HCT116 (cell line): ENCODE results near the gene ERVFRD-1. TPM values are rescaled to one million over a fixed set of nuclear protein-coding genes. Genes with fewer than 3 reads are reported as not detected.

Source experiments
- ATAC-seq: fragments of 200-7000 bp; cut with Tn5 transposase; 2 replicates; pipeline ENCODE4 v1.9.1; 2020; ENCODE audit warnings: mild to moderate bottlenecking, moderate library complexity
- BruUV-seq: library from RNA; stranded (reverse); fragments of 400-500 nt; replicated peaks from 2 replicates; lab custom pipeline; 2021; lab: Mats Ljungman, UMichigan
- CTCF ChIA-PET: fragments of 300-600 bp; sonication (Branson Sonifier 250); formaldehyde crosslinking; loops from one replicate; lab custom pipeline; 2021; ENCODE audit warnings: antibody characterized with exemption; lab: Charles Lee
- POLR2A ChIA-PET: fragments of 300-600, 350-600 bp; sonication (Branson Sonifier 250); formaldehyde crosslinking; loops from one replicate; lab custom pipeline; 2021; ENCODE audit warnings: antibody characterized with exemption; lab: Charles Lee
- RAD21 ChIA-PET, 2 experiments: fragments of 300-600 bp; sonication (Branson Sonifier 250); formaldehyde crosslinking; loops; one replicate each; lab custom pipeline; 2023; ENCODE audit warnings: low total read pairs in 2 of 2; ENCODE audit not compliant: uncharacterized antibody in 2 of 2, unreplicated experiment in 2 of 2, low non-redundant PET in 1 of 2; lab: Charles Lee
- DNase-seq: peaks from one replicate; pipeline ENCODE4 v3.0.0-alpha.2; 2010; ENCODE audit warnings: low read depth, low spot score
- H2AFZ ChIP-seq: fragments of 200-600 bp; shearing (Covaris generic), sonication (generic); 2 replicates; pipeline ENCODE4 v1.6.1; 2017; ENCODE audit warnings: low read depth, mixed run types, mixed read lengths, antibody characterized with exemption, low read length; ENCODE audit not compliant: poor library complexity, severe bottlenecking
- H3K27ac ChIP-seq: 2 replicates; pipeline ENCODE4 v1.5.1; 2012; ENCODE audit warnings: low read depth, low read length
- H3K27me3 ChIP-seq: fragments of 200-600 bp; sonication (generic); 2 replicates; pipeline ENCODE4 v1.6.1; 2016; ENCODE audit warnings: mixed run types, low read length, mixed read lengths; ENCODE audit not compliant: insufficient read depth
- H3K36me3 ChIP-seq, 2 experiments: fragments of 200-500 bp in 1 of 2; fragments of 200-600 bp in 1 of 2; sonication (Bioruptor generic) in 1 of 2; sonication (generic) in 1 of 2; 2 replicates each; pipeline versions ENCODE4 v1.5.1 to v1.6.1; 2014 to 2016; ENCODE audit warnings: low read length in 2 of 2, inconsistent platforms in 1 of 2, mixed read lengths in 1 of 2, mixed run types in 1 of 2; ENCODE audit not compliant: insufficient read depth in 2 of 2, control insufficient read depth in 1 of 2
- H3K4me1 ChIP-seq, 2 experiments: fragments of 200-600 bp in 1 of 2; sonication (generic) in 1 of 2; 2 replicates each; pipeline versions ENCODE4 v1.5.1 to v1.6.1; 2012 to 2017; ENCODE audit warnings: low read length in 2 of 2, inconsistent platforms in 1 of 2, mild to moderate bottlenecking in 1 of 2, mixed read lengths in 1 of 2, mixed run types in 1 of 2, moderate library complexity in 1 of 2; ENCODE audit not compliant: insufficient read depth in 2 of 2, control insufficient read depth in 1 of 2
- H3K4me2 ChIP-seq: fragments of 200-600 bp; sonication (generic); 2 replicates; pipeline ENCODE4 v1.6.1; 2017; ENCODE audit warnings: mixed run types, low read length, mixed read lengths
- H3K4me3 ChIP-seq, 2 experiments: fragments of 200-600 bp in 1 of 2; sonication (generic) in 1 of 2; replicated peaks in 1 of 2; 2 replicates each; pipeline ENCODE4 v1.5.1; 2011 to 2016; ENCODE audit warnings: low read length in 2 of 2, control low read depth in 1 of 2, low read depth in 1 of 2, mild to moderate bottlenecking in 1 of 2, mixed read lengths in 1 of 2, mixed run types in 1 of 2
- H3K79me2 ChIP-seq: fragments of 200-600 bp; sonication (generic); 2 replicates; pipeline ENCODE4 v1.6.1; 2017; ENCODE audit warnings: mild to moderate bottlenecking, mixed run types, low read length, moderate library complexity, mixed read lengths; ENCODE audit not compliant: insufficient read depth
- H3K9ac ChIP-seq: fragments of 200-600 bp; sonication (generic); 2 replicates; pipeline ENCODE4 v1.6.1; 2016; ENCODE audit warnings: low read length, mixed read lengths
- H3K9me2 ChIP-seq: fragments of 200-600 bp; sonication (generic), shearing (Covaris generic); 2 replicates; pipeline ENCODE4 v1.6.1; 2017; ENCODE audit warnings: mixed run types, mild to moderate bottlenecking, moderate library complexity; ENCODE audit not compliant: insufficient read depth
- H3K9me3 ChIP-seq, 2 experiments: fragments of 200-500 bp in 1 of 2; fragments of 200-600 bp in 1 of 2; sonication (Bioruptor generic) in 1 of 2; sonication (generic) in 1 of 2; 2 replicates each; pipeline ENCODE4 v1.6.1; 2014 to 2017; ENCODE audit warnings: low read length in 2 of 2, mixed read lengths in 2 of 2, inconsistent platforms in 1 of 2, low read depth in 1 of 2, mild to moderate bottlenecking in 1 of 2, mixed run types in 1 of 2, moderate library complexity in 1 of 2; ENCODE audit not compliant: control insufficient read depth in 1 of 2, insufficient read depth in 1 of 2
- H4K20me1 ChIP-seq: fragments of 200-600 bp; sonication (generic), shearing (Covaris generic); 2 replicates; pipeline ENCODE4 v1.6.1; 2017; ENCODE audit warnings: mixed run types, mild to moderate bottlenecking, moderate library complexity; ENCODE audit not compliant: insufficient read depth
- CBX3 ChIP-seq: IDR thresholded peaks from 2 replicates; pipeline ENCODE4 v1.6.1; 2012; ENCODE audit warnings: low read depth
- CEBPB ChIP-seq: IDR thresholded peaks from 2 replicates; pipeline ENCODE4 v1.6.1; 2012; ENCODE audit warnings: low read depth
- EGR1 ChIP-seq: IDR thresholded peaks from 2 replicates; pipeline ENCODE4 v1.6.1; 2012; ENCODE audit warnings: low read depth
- EZH2phosphoT487 ChIP-seq: fragments of 200-600 bp; IDR thresholded peaks from 2 replicates; pipeline ENCODE4 v1.6.1; 2018; ENCODE audit warnings: antibody characterized with exemption, borderline replicate concordance
- FOSL1 ChIP-seq: IDR thresholded peaks from 2 replicates; pipeline ENCODE4 v1.6.1; 2012; ENCODE audit warnings: low read depth
- JUND ChIP-seq: IDR thresholded peaks from 2 replicates; pipeline ENCODE4 v1.6.1; 2012
- POLR2A ChIP-seq: IDR thresholded peaks from 2 replicates; pipeline ENCODE4 v1.7.0; 2011; ENCODE audit warnings: borderline replicate concordance; ENCODE audit not compliant: insufficient read depth, insufficient read length; ENCODE audit errors: extremely low read depth
- POLR2AphosphoS5 ChIP-seq: IDR thresholded peaks from 2 replicates; pipeline ENCODE4 v1.6.1; 2011; ENCODE audit warnings: mild to moderate bottlenecking, low read depth, low read length, moderate library complexity
- RAD21 ChIP-seq: IDR thresholded peaks from 2 replicates; pipeline ENCODE4 v1.6.1; 2012; ENCODE audit warnings: low read depth, mild to moderate bottlenecking
- SP1 ChIP-seq: IDR thresholded peaks from 2 replicates; pipeline ENCODE4 v1.6.1; 2012; ENCODE audit warnings: low read depth
- SRF ChIP-seq: IDR thresholded peaks from 2 replicates; pipeline ENCODE4 v1.6.1; 2012; ENCODE audit warnings: low read depth
- YY1 ChIP-seq: IDR thresholded peaks from 2 replicates; pipeline ENCODE4 v1.6.1; 2011; ENCODE audit warnings: low read length, low read depth, moderate library complexity, mild to moderate bottlenecking; ENCODE audit not compliant: insufficient replicate concordance; ENCODE audit errors: extremely low read depth
- ZFX ChIP-seq: fragments of 450-650 bp; IDR thresholded peaks from 2 replicates; pipeline ENCODE4 v1.6.1; 2017
- ZNF274 ChIP-seq: fragments of 200-500 bp; sonication (Bioruptor generic); IDR thresholded peaks from 2 replicates; pipeline ENCODE4 v1.6.1; 2014; ENCODE audit warnings: mild to moderate bottlenecking, low read depth, low read length, inconsistent platforms
- intact Hi-C: fragments of 100-400 bp; cut with micrococcal nuclease; formaldehyde crosslinking; loops from 2 replicates; pipeline ENCODE4 v1.10.0; 2022
- total RNA-seq: library from RNA; stranded (reverse); gene quantifications from one replicate; pipeline ENCODE4 v1.2.1, GENCODE V29; 2021; ENCODE audit not compliant: unreplicated experiment
- TF ChIP-seq, protein P1 (sequence below): IDR thresholded peaks from 2 replicates; pipeline ENCODE4 v1.6.1; 2011; ENCODE audit warnings: mild to moderate bottlenecking, low read length, moderate library complexity; ENCODE audit not compliant: insufficient replicate concordance; ENCODE audit errors: extremely low read depth
- TF ChIP-seq, protein P2 (sequence below), 3 experiments: fragments of 200-600 bp in 1 of 3; sonication (generic) in 1 of 3; IDR thresholded peaks in 2 of 3; conservative IDR thresholded peaks in 1 of 3; 2 replicates each; pipeline ENCODE4 v1.5.1; 2012 to 2017; ENCODE audit warnings: low read depth in 2 of 3, low read length in 2 of 3, antibody characterized with exemption in 1 of 3, borderline replicate concordance in 1 of 3, control low read depth in 1 of 3, mild to moderate bottlenecking in 1 of 3, mixed read lengths in 1 of 3, mixed run types in 1 of 3, moderate library complexity in 1 of 3; ENCODE audit not compliant: insufficient read depth in 1 of 3

ERVFRD-1 gene
- total RNA-seq, 1 experiment from 2014 or later: not detected

DNA sequence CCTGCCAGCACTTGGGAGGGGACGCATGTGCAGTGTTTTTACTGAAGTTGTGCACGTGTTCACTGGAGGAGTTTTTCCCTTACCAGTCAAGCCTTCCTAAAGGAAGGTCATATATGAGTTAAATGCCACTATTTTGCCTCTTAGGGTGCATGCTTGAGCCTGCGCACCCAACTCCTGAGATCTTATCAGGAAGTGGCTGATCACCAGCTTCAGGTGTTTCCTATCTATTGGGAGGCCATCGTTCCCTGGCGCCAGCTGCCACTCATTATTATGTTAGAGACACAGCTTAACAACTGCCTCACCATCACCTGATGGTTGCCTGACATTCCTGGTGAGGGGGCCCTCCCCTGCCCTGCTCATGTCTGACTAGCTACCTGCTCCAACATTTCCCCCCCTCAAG is 8.5 kb downstream of the ERVFRD-1 start:
- no peak overlapping the region for H3K9ac ChIP-seq
- H3K9me2 ChIP-seq: no peaks in the 10 kb centered on the region
- POLR2A ChIA-PET: no interaction called here
- H3K4me3 ChIP-seq: no peak overlapping the region
- H3K27ac ChIP-seq: no peak overlapping the region
- H3K9me3 ChIP-seq: no peaks in the 10 kb centered on the region
- ATAC-seq: no peak
- intact Hi-C loops: no loop called here
- no peak overlapping the region for H2AFZ ChIP-seq
- H3K4me2 ChIP-seq: no peak overlapping the region
- TF ChIP-seq ZNF274: no peak
- no peak for TF ChIP-seq YY1
- no peak for TF ChIP-seq CEBPB
- TF ChIP-seq ZFX: no peak
- TF ChIP-seq, protein P1, sequence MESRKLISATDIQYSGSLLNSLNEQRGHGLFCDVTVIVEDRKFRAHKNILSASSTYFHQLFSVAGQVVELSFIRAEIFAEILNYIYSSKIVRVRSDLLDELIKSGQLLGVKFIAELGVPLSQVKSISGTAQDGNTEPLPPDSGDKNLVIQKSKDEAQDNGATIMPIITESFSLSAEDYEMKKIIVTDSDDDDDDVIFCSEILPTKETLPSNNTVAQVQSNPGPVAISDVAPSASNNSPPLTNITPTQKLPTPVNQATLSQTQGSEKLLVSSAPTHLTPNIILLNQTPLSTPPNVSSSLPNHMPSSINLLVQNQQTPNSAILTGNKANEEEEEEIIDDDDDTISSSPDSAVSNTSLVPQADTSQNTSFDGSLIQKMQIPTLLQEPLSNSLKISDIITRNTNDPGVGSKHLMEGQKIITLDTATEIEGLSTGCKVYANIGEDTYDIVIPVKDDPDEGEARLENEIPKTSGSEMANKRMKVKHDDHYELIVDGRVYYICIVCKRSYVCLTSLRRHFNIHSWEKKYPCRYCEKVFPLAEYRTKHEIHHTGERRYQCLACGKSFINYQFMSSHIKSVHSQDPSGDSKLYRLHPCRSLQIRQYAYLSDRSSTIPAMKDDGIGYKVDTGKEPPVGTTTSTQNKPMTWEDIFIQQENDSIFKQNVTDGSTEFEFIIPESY: no peak
- TF ChIP-seq, protein P2, sequence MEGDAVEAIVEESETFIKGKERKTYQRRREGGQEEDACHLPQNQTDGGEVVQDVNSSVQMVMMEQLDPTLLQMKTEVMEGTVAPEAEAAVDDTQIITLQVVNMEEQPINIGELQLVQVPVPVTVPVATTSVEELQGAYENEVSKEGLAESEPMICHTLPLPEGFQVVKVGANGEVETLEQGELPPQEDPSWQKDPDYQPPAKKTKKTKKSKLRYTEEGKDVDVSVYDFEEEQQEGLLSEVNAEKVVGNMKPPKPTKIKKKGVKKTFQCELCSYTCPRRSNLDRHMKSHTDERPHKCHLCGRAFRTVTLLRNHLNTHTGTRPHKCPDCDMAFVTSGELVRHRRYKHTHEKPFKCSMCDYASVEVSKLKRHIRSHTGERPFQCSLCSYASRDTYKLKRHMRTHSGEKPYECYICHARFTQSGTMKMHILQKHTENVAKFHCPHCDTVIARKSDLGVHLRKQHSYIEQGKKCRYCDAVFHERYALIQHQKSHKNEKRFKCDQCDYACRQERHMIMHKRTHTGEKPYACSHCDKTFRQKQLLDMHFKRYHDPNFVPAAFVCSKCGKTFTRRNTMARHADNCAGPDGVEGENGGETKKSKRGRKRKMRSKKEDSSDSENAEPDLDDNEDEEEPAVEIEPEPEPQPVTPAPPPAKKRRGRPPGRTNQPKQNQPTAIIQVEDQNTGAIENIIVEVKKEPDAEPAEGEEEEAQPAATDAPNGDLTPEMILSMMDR (IDR thresholded peaks at IDR 0.05 in 2 of 3, conservative IDR thresholded peaks at IDR 0.05 in 1 of 3; ENCODE audit: borderline replicate concordance in 1 of 3, insufficient read depth in 1 of 3, low read depth in 2 of 3, low read length in 2 of 3): no peak
- no peak for TF ChIP-seq SP1
- no peak for TF ChIP-seq SRF
- TF ChIP-seq FOSL1: no peak
- no peak for TF ChIP-seq JUND
- no peak for TF ChIP-seq POLR2AphosphoS5
- TF ChIP-seq RAD21: no peak
- no peak for TF ChIP-seq CBX3
- no peak for TF ChIP-seq EZH2phosphoT487
- no peak for TF ChIP-seq POLR2A
- no peak for TF ChIP-seq EGR1
- TF ChIP-seq, all 23 proteins: peak for 0
- CTCF ChIA-PET: no interaction called here
- DNase-seq: no peak
- RAD21 ChIA-PET: no interaction called here
- Histone ChIP-seq H3K27me3 (no peaks in the 10 kb centered on the region), H3K36me3 (0 out of 4 replicates have a peak, but pooled peaks cover 0 to 4% of the 10 kb centered on the region in 2 experiments), H3K79me2 (peaks cover 98% of the 10 kb centered on the region), H4K20me1 (peaks cover 9% of the 10 kb centered on the region; the same call in 1 of the 2 replicates), H3K4me1 (no peaks in the 10 kb centered on the region)
- BruUV-seq: no TSS peak
